BJ (cell line): ENCODE data around the gene CASQ2. TPM values are rescaled to one million over a fixed set of nuclear protein-coding genes. Genes with fewer than 3 reads are reported as not detected.

Source experiments
- CTCF ChIA-PET: fragments of 350-600 bp; formaldehyde crosslinking; extraction: SDS; loops from one replicate; lab custom pipeline; 2021; ENCODE audit warnings: antibody characterized with exemption, inconsistent platforms; lab: Yijun Ruan, JAX
- POLR2A ChIA-PET: fragments of 300-600 bp; sonication (Branson Sonifier 250); formaldehyde crosslinking; extraction: SDS; loops from one replicate; lab custom pipeline; 2021; ENCODE audit warnings: antibody characterized with exemption; lab: Charles Lee
- DNase-seq: peaks from one replicate; pipeline ENCODE4 v3.0.0-alpha.2; 2011; ENCODE audit warnings: low read depth
- H3K27me3 ChIP-seq: 2 replicates; pipeline ENCODE4 v1.6.0; 2011; ENCODE audit warnings: low read length; ENCODE audit not compliant: control insufficient read depth, insufficient read depth
- H3K36me3 ChIP-seq: 2 replicates; pipeline ENCODE4 v1.5.1; 2011; ENCODE audit warnings: low read length; ENCODE audit not compliant: control insufficient read depth, insufficient read depth
- H3K4me3 ChIP-seq: 2 replicates; pipeline ENCODE4 v1.5.1; 2011; ENCODE audit warnings: low read depth, mild to moderate bottlenecking, control low read depth, low read length
- CTCF ChIP-seq: IDR thresholded peaks from 2 replicates; pipeline ENCODE4 v1.5.1; 2011; ENCODE audit warnings: low read depth, mild to moderate bottlenecking, control low read depth, inconsistent platforms, low read length, moderate library complexity; ENCODE audit not compliant: insufficient read depth
- polyA plus RNA-seq: library from polyadenylated mRNA; depleted of rRNA; stranded (reverse); fragments of >200 nt; gene quantifications from 2 replicates; pipeline ENCODE4 v1.2.3, GENCODE V29; 2011

The CASQ2 gene
- polyA plus RNA-seq, 1 experiment = not detected

- Histone ChIP-seq H3K4me3 (no peak overlapping the region), H3K27me3 (no peaks in the 10 kb centered on the region), H3K36me3 (peaks cover 8% of the 10 kb centered on the region)
- CTCF ChIA-PET = interaction anchor here (5.2 kb wide), 1 partner anchor 14 kb away, joined by 32 read pairs; no protein-coding TSS in a partner anchor
- no peak for TF ChIP-seq CTCF
- POLR2A ChIA-PET = no interaction called here
- DNase-seq = no peak
Measured at GRCh38 chr1:115692224-115692623, 76.3 kb downstream of the CASQ2 start.

GRCh38 chr1:115690972-115691371 is 77.5 kb downstream of the CASQ2 start:
- ChIA-PET CTCF (interaction anchor here (5.2 kb wide), 1 partner anchor 15 kb away, joined by 32 read pairs; no protein-coding TSS in a partner anchor), POLR2A (no interaction called here)
- TF ChIP-seq CTCF = no peak
- H3K36me3 ChIP-seq = peaks cover 8% of the 10 kb centered on the region
- no peak for DNase-seq
- no peak overlapping the region for H3K4me3 ChIP-seq
- H3K27me3 ChIP-seq = no peaks in the 10 kb centered on the region

- Histone ChIP-seq H3K4me3 (no peak overlapping the region), H3K36me3 (peaks cover 10% of the 10 kb centered on the region), H3K27me3 (no peaks in the 10 kb centered on the region)
- DNase-seq = no peak
- CTCF ChIA-PET = interaction anchor here (0.6 to 3.0 kb wide), 3 partner anchors 18 to 96 kb away, joined by 3 to 17 read pairs (median 3); no protein-coding TSS in a partner anchor
- TF ChIP-seq CTCF = no peak
- POLR2A ChIA-PET = no interaction called here
Measured at GRCh38 chr1:115687744-115688143, 80.8 kb downstream of the CASQ2 start.

GRCh38 chr1:115685029-115685705 is 83.3 kb downstream of the CASQ2 start:
- ChIA-PET POLR2A (no interaction called here), CTCF (interaction anchor here (3.0 kb wide), 1 partner anchor 21 kb away, joined by 17 read pairs; no protein-coding TSS in a partner anchor)
- Histone ChIP-seq H3K36me3 (peaks cover 3% of the 10 kb centered on the region), H3K4me3 (no peak overlapping the region), H3K27me3 (no peaks in the 10 kb centered on the region)
- no peak for TF ChIP-seq CTCF
- DNase-seq = no peak

- POLR2A ChIA-PET = no interaction called here
- H3K4me3 ChIP-seq = no peak overlapping the region
- DNase-seq = no peak
- TF ChIP-seq CTCF = no peak
- H3K36me3 ChIP-seq = peaks cover 2% of the 10 kb centered on the region
- CTCF ChIA-PET = interaction anchor here (0.6 kb wide), 1 partner anchor 803 kb away, joined by 3 read pairs; no protein-coding TSS in a partner anchor
- no peaks in the 10 kb centered on the region for H3K27me3 ChIP-seq
Measured at GRCh38 chr1:115682792-115683191, 85.7 kb downstream of the CASQ2 start.
